K562 (cell line): ENCODE measurements around the gene AMFR. TPM values are rescaled to one million over a fixed set of nuclear protein-coding genes. Genes with fewer than 3 reads are reported as not detected.

Experiments used
- IFI16 ChIP-seq: fragments of 250-450 bp; sonication (Bioruptor Pico); IDR thresholded peaks from 2 replicates; pipeline ENCODE4 v2.1.2; 2022; ENCODE audit warnings: mild to moderate bottlenecking, inconsistent platforms
- KLF16 ChIP-seq: IDR thresholded peaks from 2 replicates; pipeline ENCODE4 v1.6.1; 2016; ENCODE audit warnings: antibody characterized with exemption
- MEIS2 ChIP-seq: fragments of 450-650 bp; IDR thresholded peaks from 2 replicates; pipeline ENCODE4 v1.6.1; 2014; ENCODE audit warnings: mild to moderate bottlenecking; ENCODE audit not compliant: partially characterized antibody
- NELFE ChIP-seq: IDR thresholded peaks from 2 replicates; pipeline ENCODE4 v1.6.1; 2011; ENCODE audit warnings: mild to moderate bottlenecking; ENCODE audit not compliant: insufficient read depth, insufficient read length
- SMC3 ChIP-seq: conservative IDR thresholded peaks from 2 replicates; pipeline ENCODE4 v1.6.1; 2011; ENCODE audit warnings: low read depth, low read length, improper control_type of control experiment; ENCODE audit not compliant: insufficient read depth
- ZBTB17 ChIP-seq: fragments of 450-650 bp; formaldehyde crosslinking; IDR thresholded peaks from 2 replicates; pipeline ENCODE4 v1.4.0; 2020; ENCODE audit warnings: mild to moderate bottlenecking
- polyA plus RNA-seq, 8 experiments: library from polyadenylated mRNA; depleted of rRNA in 4 of 8; stranded (reverse) in 5 of 8; unstranded in 3 of 8; fragments of >200 nt; fragmentation: Nextera tagmentation in 2 of 8; fragmentation: Illumina TruSeq in 1 of 8; extraction: Ambion mirVana in 2 of 8; extraction: Trizol in 1 of 8; gene quantifications; 2 replicates each; pipeline versions ENCODE4 v1.2.1 to v1.2.3, GENCODE V29; 2011 to 2014; ENCODE audit warnings: inconsistent platforms in 1 of 8, missing spikeins in 1 of 8
- total RNA-seq, 7 experiments: library from RNA; depleted of rRNA in 6 of 7; stranded (reverse); fragments of >200 nt in 6 of 7; fragmentation: Illumina TruSeq in 2 of 7; extraction: Trizol in 2 of 7; gene quantifications; 2 replicates each; pipeline versions ENCODE4 v1.2.1 to v1.2.3, GENCODE V29; 2011 to 2021; ENCODE audit warnings: low replicate concordance in 1 of 7
- TF ChIP-seq, protein P1 (sequence below), 2 experiments: fragments of 450-650 bp; formaldehyde crosslinking in 1 of 2; IDR thresholded peaks; 2 replicates each; pipeline versions ENCODE4 v1.4.0 to v1.6.1; 2014 to 2020; ENCODE audit warnings: mild to moderate bottlenecking in 2 of 2, borderline replicate concordance in 1 of 2, low read depth in 1 of 2
- TF ChIP-seq, protein P2 (sequence below): sonication (generic); formaldehyde crosslinking; IDR thresholded peaks from 2 replicates; pipeline ENCODE4 v1.8.0; 2022; ENCODE audit warnings: mild to moderate bottlenecking, missing genetic modification reagents
- TF ChIP-seq, protein P3 (sequence below): sonication (generic); formaldehyde crosslinking; IDR thresholded peaks from 2 replicates; pipeline ENCODE4 v1.8.0; 2022; ENCODE audit warnings: missing genetic modification reagents, mild to moderate bottlenecking, borderline replicate concordance
- TF ChIP-seq, protein P4 (sequence below), 2 experiments: fragments of 450-650 bp; IDR thresholded peaks; 2 replicates each; pipeline ENCODE4 v1.6.1; 2016
- TF ChIP-seq, protein P5 (sequence below): fragments of 250-450 bp; sonication (Bioruptor Pico); IDR thresholded peaks from 2 replicates; pipeline ENCODE4 v1.8.0; 2021; ENCODE audit warnings: mild to moderate bottlenecking, moderate library complexity

Gene AMFR
- total and polyA plus RNA-seq, 9 of the 15 experiments (the other 6 are each of a cell fraction or from before 2014, with no cell fraction given), result 15.6 to 113 (median 58.4) TPM

DNA sequence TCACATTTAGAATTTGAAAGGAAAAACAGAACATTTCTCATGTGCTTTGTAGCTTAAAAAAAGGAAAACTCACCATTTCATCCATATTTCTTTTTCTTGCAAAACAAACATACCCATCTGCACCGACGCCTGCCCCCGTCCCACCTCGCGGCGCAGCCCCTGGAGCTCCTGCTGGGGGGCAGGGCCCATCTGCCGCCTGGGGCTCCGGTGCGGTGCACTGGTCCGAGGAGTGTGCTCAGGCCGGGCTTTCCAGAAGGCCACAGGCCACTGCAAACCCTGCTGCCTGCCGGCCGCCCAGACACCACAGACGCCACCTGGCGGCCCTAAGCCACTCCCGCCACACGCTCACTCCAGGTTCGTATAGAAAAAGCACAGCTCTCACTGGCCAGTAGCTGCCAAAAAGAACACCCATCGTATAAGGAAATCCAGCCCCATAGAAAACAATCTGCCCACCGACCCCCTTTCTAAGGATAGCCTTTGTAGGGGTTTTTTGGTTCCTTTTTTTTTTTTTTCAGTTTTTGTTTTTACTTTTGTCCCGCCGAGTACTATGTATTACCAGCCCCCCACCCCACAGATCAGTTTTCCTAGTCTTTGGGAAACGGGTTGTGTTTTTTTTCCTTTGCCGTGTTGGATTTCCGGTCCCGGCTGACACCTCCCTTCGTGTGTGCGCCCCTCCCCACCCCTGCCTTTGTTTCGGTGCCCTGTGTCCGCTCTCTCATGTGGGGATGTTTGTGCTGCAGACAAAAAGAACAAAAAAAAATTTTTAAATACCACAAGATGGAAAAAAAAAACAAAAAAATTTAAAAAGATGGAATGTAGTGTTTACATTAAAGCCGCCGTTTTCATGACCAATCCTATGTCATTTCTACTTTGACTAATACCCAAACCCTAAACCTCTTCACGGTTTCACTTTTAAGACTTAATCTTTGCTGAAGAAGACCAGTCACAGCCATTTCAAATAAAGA lies 68.8 kb downstream of the AMFR start (continued):
- TF ChIP-seq, protein P1, sequence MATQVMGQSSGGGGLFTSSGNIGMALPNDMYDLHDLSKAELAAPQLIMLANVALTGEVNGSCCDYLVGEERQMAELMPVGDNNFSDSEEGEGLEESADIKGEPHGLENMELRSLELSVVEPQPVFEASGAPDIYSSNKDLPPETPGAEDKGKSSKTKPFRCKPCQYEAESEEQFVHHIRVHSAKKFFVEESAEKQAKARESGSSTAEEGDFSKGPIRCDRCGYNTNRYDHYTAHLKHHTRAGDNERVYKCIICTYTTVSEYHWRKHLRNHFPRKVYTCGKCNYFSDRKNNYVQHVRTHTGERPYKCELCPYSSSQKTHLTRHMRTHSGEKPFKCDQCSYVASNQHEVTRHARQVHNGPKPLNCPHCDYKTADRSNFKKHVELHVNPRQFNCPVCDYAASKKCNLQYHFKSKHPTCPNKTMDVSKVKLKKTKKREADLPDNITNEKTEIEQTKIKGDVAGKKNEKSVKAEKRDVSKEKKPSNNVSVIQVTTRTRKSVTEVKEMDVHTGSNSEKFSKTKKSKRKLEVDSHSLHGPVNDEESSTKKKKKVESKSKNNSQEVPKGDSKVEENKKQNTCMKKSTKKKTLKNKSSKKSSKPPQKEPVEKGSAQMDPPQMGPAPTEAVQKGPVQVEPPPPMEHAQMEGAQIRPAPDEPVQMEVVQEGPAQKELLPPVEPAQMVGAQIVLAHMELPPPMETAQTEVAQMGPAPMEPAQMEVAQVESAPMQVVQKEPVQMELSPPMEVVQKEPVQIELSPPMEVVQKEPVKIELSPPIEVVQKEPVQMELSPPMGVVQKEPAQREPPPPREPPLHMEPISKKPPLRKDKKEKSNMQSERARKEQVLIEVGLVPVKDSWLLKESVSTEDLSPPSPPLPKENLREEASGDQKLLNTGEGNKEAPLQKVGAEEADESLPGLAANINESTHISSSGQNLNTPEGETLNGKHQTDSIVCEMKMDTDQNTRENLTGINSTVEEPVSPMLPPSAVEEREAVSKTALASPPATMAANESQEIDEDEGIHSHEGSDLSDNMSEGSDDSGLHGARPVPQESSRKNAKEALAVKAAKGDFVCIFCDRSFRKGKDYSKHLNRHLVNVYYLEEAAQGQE (IDR thresholded peaks at IDR 0.05; ENCODE audit: borderline replicate concordance), result peak; percentile 63
- TF ChIP-seq, protein P1 (CRISPR knock-in tag; IDR thresholded peaks at IDR 0.05; ENCODE audit: low read depth), result no peak
- TF ChIP-seq IFI16 (CRISPR knock-in tag) (no peak), SMC3 (peak; percentile 72), ZBTB17 (CRISPR knock-in tag) (0 out of 2 replicates have a peak, but pooled peaks have one; percentile 27), MEIS2 (no peak), KLF16 (no peak), NELFE (no peak)
- TF ChIP-seq, protein P2, sequence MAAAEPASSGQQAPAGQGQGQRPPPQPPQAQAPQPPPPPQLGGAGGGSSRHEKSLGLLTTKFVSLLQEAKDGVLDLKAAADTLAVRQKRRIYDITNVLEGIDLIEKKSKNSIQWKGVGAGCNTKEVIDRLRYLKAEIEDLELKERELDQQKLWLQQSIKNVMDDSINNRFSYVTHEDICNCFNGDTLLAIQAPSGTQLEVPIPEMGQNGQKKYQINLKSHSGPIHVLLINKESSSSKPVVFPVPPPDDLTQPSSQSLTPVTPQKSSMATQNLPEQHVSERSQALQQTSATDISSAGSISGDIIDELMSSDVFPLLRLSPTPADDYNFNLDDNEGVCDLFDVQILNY, result no peak
- TF ChIP-seq, protein P3, sequence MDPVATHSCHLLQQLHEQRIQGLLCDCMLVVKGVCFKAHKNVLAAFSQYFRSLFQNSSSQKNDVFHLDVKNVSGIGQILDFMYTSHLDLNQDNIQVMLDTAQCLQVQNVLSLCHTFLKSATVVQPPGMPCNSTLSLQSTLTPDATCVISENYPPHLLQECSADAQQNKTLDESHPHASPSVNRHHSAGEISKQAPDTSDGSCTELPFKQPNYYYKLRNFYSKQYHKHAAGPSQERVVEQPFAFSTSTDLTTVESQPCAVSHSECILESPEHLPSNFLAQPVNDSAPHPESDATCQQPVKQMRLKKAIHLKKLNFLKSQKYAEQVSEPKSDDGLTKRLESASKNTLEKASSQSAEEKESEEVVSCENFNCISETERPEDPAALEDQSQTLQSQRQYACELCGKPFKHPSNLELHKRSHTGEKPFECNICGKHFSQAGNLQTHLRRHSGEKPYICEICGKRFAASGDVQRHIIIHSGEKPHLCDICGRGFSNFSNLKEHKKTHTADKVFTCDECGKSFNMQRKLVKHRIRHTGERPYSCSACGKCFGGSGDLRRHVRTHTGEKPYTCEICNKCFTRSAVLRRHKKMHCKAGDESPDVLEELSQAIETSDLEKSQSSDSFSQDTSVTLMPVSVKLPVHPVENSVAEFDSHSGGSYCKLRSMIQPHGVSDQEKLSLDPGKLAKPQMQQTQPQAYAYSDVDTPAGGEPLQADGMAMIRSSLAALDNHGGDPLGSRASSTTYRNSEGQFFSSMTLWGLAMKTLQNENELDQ (CRISPR knock-in tag), result no peak
- TF ChIP-seq, protein P4, sequence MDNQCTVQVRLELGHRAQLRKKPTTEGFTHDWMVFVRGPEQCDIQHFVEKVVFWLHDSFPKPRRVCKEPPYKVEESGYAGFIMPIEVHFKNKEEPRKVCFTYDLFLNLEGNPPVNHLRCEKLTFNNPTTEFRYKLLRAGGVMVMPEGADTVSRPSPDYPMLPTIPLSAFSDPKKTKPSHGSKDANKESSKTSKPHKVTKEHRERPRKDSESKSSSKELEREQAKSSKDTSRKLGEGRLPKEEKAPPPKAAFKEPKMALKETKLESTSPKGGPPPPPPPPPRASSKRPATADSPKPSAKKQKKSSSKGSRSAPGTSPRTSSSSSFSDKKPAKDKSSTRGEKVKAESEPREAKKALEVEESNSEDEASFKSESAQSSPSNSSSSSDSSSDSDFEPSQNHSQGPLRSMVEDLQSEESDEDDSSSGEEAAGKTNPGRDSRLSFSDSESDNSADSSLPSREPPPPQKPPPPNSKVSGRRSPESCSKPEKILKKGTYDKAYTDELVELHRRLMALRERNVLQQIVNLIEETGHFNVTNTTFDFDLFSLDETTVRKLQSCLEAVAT (IDR thresholded peaks at IDR 0.05), result 0 out of 4 replicates have a peak, but pooled peaks of 1 of the 2 experiments have one; percentile 14
- TF ChIP-seq, protein P5, sequence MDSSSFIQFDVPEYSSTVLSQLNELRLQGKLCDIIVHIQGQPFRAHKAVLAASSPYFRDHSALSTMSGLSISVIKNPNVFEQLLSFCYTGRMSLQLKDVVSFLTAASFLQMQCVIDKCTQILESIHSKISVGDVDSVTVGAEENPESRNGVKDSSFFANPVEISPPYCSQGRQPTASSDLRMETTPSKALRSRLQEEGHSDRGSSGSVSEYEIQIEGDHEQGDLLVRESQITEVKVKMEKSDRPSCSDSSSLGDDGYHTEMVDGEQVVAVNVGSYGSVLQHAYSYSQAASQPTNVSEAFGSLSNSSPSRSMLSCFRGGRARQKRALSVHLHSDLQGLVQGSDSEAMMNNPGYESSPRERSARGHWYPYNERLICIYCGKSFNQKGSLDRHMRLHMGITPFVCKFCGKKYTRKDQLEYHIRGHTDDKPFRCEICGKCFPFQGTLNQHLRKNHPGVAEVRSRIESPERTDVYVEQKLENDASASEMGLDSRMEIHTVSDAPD, result no peak
